ENCODE measurements around the gene PGK1. TPM values are rescaled to one million over a fixed set of nuclear protein-coding genes. Genes with fewer than 3 reads are reported as not detected.
A peak's percentile ranks its signal among the peaks of the same experiment; 100 is the strongest.
"Not testable (repeated sequence)": the region's sequence is repeated elsewhere in the genome, so short reads cannot be mapped to it uniquely, and the experiment has no call there.

The PGK1 gene
- total RNA-seq, 1 donor from 2014 or later: 263 TPM

DNA sequence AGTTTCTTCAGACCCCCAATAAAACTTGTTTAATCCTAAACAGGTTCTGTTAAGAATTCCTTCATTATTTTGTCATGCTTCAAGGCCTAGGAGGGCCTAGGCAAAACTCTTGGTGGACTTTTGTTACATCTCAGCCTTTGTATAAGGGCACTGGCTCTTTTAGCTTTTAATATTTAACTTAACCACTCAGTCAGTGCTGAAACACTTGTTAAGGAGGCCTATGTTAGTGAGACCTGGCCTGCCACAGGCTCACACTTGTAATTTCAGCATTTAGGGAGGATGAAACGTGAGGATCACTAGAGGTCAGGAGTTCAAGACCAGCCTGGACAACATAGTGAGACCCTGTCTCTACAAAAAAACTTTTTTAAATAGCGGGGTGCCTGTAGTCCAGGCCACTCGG, 32.7 kb upstream of the PGK1 start:
- no peaks in the 10 kb centered on the region for H3K4me1 Mint-ChIP-seq (ENCODE audit: low read depth, unreplicated experiment)

GRCh38 chrX:78073147-78074077, 30.6 kb upstream of the PGK1 start:
- H3K27me3 Mint-ChIP-seq (ENCODE audit: unreplicated experiment); DNase-seq: not testable (repeated sequence)

More for the DNA sequence above, 32.7 kb upstream of the PGK1 start:
- TF ChIP-seq, protein P1, sequence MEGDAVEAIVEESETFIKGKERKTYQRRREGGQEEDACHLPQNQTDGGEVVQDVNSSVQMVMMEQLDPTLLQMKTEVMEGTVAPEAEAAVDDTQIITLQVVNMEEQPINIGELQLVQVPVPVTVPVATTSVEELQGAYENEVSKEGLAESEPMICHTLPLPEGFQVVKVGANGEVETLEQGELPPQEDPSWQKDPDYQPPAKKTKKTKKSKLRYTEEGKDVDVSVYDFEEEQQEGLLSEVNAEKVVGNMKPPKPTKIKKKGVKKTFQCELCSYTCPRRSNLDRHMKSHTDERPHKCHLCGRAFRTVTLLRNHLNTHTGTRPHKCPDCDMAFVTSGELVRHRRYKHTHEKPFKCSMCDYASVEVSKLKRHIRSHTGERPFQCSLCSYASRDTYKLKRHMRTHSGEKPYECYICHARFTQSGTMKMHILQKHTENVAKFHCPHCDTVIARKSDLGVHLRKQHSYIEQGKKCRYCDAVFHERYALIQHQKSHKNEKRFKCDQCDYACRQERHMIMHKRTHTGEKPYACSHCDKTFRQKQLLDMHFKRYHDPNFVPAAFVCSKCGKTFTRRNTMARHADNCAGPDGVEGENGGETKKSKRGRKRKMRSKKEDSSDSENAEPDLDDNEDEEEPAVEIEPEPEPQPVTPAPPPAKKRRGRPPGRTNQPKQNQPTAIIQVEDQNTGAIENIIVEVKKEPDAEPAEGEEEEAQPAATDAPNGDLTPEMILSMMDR (IDR thresholded peaks at IDR 0.05; ENCODE audit: partially characterized antibody, unreplicated experiment): no peak
- no peaks in the 10 kb centered on the region for H3K9me3 Mint-ChIP-seq (ENCODE audit: unreplicated experiment)
- peaks cover 7% of the 10 kb centered on the region for H3K36me3 Mint-ChIP-seq (ENCODE audit: unreplicated experiment)
- H3K4me3 Mint-ChIP-seq (ENCODE audit: unreplicated experiment): no peak overlapping the region
- DNase-seq: no peak
- H3K27me3 Mint-ChIP-seq (ENCODE audit: unreplicated experiment): no peaks in the 10 kb centered on the region
- no peak overlapping the region for H3K27ac Mint-ChIP-seq (ENCODE audit: unreplicated experiment)

GRCh38 chrX:78074088-78074487, 30.0 kb upstream of the PGK1 start:
- H3K4me1 Mint-ChIP-seq (ENCODE audit: low read depth, unreplicated experiment): no peaks in the 10 kb centered on the region
- no peaks in the 10 kb centered on the region for H3K27me3 Mint-ChIP-seq (ENCODE audit: unreplicated experiment)
- peaks cover 7% of the 10 kb centered on the region for H3K36me3 Mint-ChIP-seq (ENCODE audit: unreplicated experiment)

More at GRCh38 chrX:78073147-78074077, 30.6 kb upstream of the PGK1 start:
- not testable (repeated sequence) for H3K9me3 Mint-ChIP-seq (ENCODE audit: unreplicated experiment); H3K27ac Mint-ChIP-seq (ENCODE audit: unreplicated experiment); H3K36me3 Mint-ChIP-seq (ENCODE audit: unreplicated experiment); H3K4me3 Mint-ChIP-seq (ENCODE audit: unreplicated experiment); H3K4me1 Mint-ChIP-seq (ENCODE audit: low read depth, unreplicated experiment)

DNA sequence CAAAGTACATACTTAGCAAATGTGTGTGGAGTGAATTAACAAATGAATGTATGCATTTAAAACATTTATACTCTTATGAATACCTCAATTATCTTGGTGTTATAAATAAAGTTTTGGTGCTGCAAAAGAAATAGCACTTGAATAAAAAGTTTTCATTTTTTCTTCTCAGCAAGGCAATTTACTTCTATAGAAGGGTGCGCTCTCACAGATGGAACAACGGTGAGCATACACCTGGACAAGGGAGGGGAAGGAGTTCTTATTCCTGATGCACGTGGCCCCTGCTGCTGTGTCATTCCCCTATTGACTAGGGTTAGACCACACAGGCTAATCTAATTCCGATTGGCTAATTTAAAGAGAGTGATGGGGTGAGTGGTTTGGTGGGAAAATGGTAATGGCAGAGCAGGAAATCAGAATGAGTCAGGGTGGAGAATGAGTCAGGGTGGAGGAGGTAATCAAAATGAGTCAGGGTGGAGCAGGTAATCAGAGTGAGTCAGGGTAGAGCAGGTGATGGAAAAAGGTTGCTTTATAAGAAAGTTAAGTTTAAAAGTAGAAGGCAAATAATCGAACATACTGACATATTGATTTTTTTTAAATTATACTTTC, 28.2 kb upstream of the PGK1 start:
- H3K4me1 Mint-ChIP-seq (ENCODE audit: low read depth, unreplicated experiment): no peaks in the 10 kb centered on the region
- H3K9me3 Mint-ChIP-seq (ENCODE audit: unreplicated experiment): no peaks in the 10 kb centered on the region
- no peak for DNase-seq

More at GRCh38 chrX:78074088-78074487, 30.0 kb upstream of the PGK1 start:
- no peaks in the 10 kb centered on the region for H3K9me3 Mint-ChIP-seq (ENCODE audit: unreplicated experiment)
- DNase-seq: no peak
- H3K4me3 Mint-ChIP-seq (ENCODE audit: unreplicated experiment): no peak overlapping the region
- no peak overlapping the region for H3K27ac Mint-ChIP-seq (ENCODE audit: unreplicated experiment)
- TF ChIP-seq, protein P1 (IDR thresholded peaks at IDR 0.05; ENCODE audit: partially characterized antibody, unreplicated experiment): no peak

DNA sequence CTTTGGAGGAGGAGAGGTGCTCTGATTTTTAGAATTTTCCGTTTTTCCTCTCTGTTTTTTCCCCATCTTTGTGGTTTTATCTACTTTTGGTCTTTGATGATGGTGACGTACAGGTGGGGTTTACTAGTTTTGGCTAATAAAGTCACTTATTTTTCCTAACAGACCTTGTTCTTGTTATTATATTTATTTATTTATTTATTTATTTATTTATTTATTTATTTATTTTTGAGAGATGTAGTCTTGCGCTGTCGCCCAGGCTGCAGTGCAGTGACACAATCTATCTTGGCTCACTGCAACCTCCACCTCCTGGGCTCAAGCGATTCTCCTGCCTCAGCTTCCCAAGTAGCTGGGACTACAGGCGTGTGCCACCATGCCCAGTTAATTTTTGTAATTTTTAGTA, 22.6 kb upstream of the PGK1 start:
- H3K4me1 Mint-ChIP-seq (ENCODE audit: low read depth, unreplicated experiment); H3K27ac Mint-ChIP-seq (ENCODE audit: unreplicated experiment); DNase-seq; H3K4me3 Mint-ChIP-seq (ENCODE audit: unreplicated experiment); H3K36me3 Mint-ChIP-seq (ENCODE audit: unreplicated experiment); H3K9me3 Mint-ChIP-seq (ENCODE audit: unreplicated experiment); H3K27me3 Mint-ChIP-seq (ENCODE audit: unreplicated experiment): not testable (repeated sequence)

More for the DNA sequence above, 28.2 kb upstream of the PGK1 start:
- H3K27ac Mint-ChIP-seq (ENCODE audit: unreplicated experiment): no peak overlapping the region
- H3K27me3 Mint-ChIP-seq (ENCODE audit: unreplicated experiment): no peaks in the 10 kb centered on the region
- peaks cover 7% of the 10 kb centered on the region for H3K36me3 Mint-ChIP-seq (ENCODE audit: unreplicated experiment)
- no peak overlapping the region for H3K4me3 Mint-ChIP-seq (ENCODE audit: unreplicated experiment)
- TF ChIP-seq, protein P1 (IDR thresholded peaks at IDR 0.05; ENCODE audit: partially characterized antibody, unreplicated experiment): no peak

DNA sequence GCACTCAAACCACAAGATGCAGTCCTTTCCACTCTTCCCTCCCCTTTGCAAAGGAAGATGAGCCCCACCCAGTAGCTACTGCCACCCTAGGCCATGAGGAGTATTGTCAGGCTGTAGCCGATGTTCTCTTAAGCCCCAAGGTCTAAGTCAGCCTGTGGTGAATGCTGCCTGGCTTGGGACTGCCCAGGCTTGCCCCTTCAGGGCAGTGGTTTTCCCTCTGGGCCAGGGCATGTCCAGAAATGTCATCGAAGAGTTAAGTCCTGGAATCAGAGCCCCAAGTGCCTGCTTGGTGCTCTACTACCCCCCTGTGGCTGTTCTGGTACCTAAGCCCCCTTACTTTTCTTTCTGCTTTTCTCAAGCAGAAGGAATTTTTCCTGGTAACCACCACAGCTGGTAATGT, 11.8 kb upstream of the PGK1 start:
- Mint-ChIP-seq H3K27me3 (ENCODE audit: unreplicated experiment) (no peaks in the 10 kb centered on the region), H3K4me3 (ENCODE audit: unreplicated experiment) (no peak overlapping the region), H3K27ac (ENCODE audit: unreplicated experiment) (no peak overlapping the region), H3K9me3 (ENCODE audit: unreplicated experiment) (no peaks in the 10 kb centered on the region), H3K36me3 (ENCODE audit: unreplicated experiment) (no peaks in the 10 kb centered on the region), H3K4me1 (ENCODE audit: low read depth, unreplicated experiment) (no peaks in the 10 kb centered on the region)
- TF ChIP-seq, protein P1 (IDR thresholded peaks at IDR 0.05; ENCODE audit: partially characterized antibody, unreplicated experiment): no peak
- DNase-seq: peak; percentile 18

Data from glutamatergic neuron (in vitro differentiated cells).